Adrenal gland (tissue), 12 donors: Measurements from ENCODE around the gene ARVCF. TPM values are rescaled to one million over a fixed set of nuclear protein-coding genes. Genes with fewer than 3 reads are reported as not detected.

ENCODE experiments used
- DNase-seq, 7 donors: peaks; one replicate each; pipeline ENCODE4 v3.0.0-alpha.2; 2019 to 2020
- H3K27ac ChIP-seq, 5 donors: fragments of 200-600 bp; sonication (generic) in 4 of 5; 1 replicate in 3 of 5; 2 replicates in 2 of 5; pipeline versions ENCODE4 v1.5.1 to v1.8.0; 2016 to 2020; ENCODE audit warnings: mild to moderate bottlenecking in 1 of 5
- H3K27me3 ChIP-seq: fragments of 200-600 bp; 2 replicates; pipeline ENCODE4 v1.8.0; 2021
- H3K36me3 ChIP-seq, 2 donors: fragments of 200-600 bp; replicated peaks in 1 of 2; 1 replicate in 1 of 2; 2 replicates in 1 of 2; pipeline versions ENCODE4 v1.5.1 to v1.8.0; 2018 to 2022
- H3K4me1 ChIP-seq, 2 donors: fragments of 200-600 bp; replicated peaks in 1 of 2; 1 replicate in 1 of 2; 2 replicates in 1 of 2; pipeline versions ENCODE4 v1.5.1 to v1.8.0; 2018 to 2021
- H3K4me3 ChIP-seq, 4 donors: fragments of 200-600 bp; sonication (generic) in 3 of 4; one replicate each; pipeline ENCODE4 v1.5.1; 2016 to 2018
- H3K9me3 ChIP-seq, 3 donors: fragments of 200-600 bp; sonication (generic) in 1 of 3; replicated peaks in 1 of 3; 1 replicate in 2 of 3; 2 replicates in 1 of 3; pipeline versions ENCODE4 v1.5.1 to v1.8.0; 2016 to 2021
- CTCF ChIP-seq, 6 experiments: fragments of 450-650 bp in 4 of 6; fragments of 200-600 bp in 2 of 6; sonication (generic) in 1 of 6; IDR thresholded peaks; 1 replicate in 5 of 6; 2 replicates in 1 of 6; pipeline versions ENCODE4 v1.5.1 to v1.8.0; 2016 to 2021; ENCODE audit warnings: antibody characterized with exemption in 6 of 6, mild to moderate bottlenecking in 2 of 6, moderate library complexity in 1 of 6
- POLR2A ChIP-seq, 2 donors: fragments of 450-650 bp; IDR thresholded peaks; one replicate each; pipeline ENCODE4 v1.6.1; 2017; ENCODE audit warnings: antibody characterized with exemption in 2 of 2, mild to moderate bottlenecking in 2 of 2, moderate library complexity in 1 of 2
- WGBS, 4 donors: extraction: QIAGEN DNeasy Blood & Tissue Kit in 2 of 4; methylation state at CpG; one replicate each; pipeline versions ENCODE4 v1.1.5 to v1.1.7; 2013 to 2017; 5-methylcytosine and 5-hydroxymethylcytosine counted together
- intact Hi-C, 2 donors: fragments of 100-400 bp; cut with DNase I; formaldehyde crosslinking; loops; one replicate each; pipeline versions ENCODE4 v1.14.1 to v1.15.0; 2022 to 2023
- polyA plus RNA-seq, 3 donors: library from polyadenylated mRNA; stranded (reverse); fragments of 200-250 nt in 2 of 3; fragments of 350-450 nt in 1 of 3; fragmentation: Illumina TruSeq in 1 of 3; extraction: RNeasy Lipid Tissue Mini Kit (QIAGEN cat#74804) in 1 of 3; gene quantifications; one replicate each; pipeline ENCODE4 v1.2.3, GENCODE V29; 2013 to 2014
- total RNA-seq, 9 donors: library from RNA; depleted of rRNA in 4 of 9; stranded (reverse); fragments of >200 nt in 4 of 9; fragments of 120-200 nt in 1 of 9; fragmentation: NEBNext Ultra II Directional in 1 of 9; extraction: Animal tissue kit (Norgen Biotek cat#: 25700) in 1 of 9; gene quantifications; one replicate each; pipeline versions ENCODE4 v1.1.0 to v1.2.4, GENCODE V29; 2013 to 2023
- donor health status: healthy with polysubstance abuse.
- donor health status: Bipolar disorder and iron deficiency.
- donor health status: DM: yes; HTN: yes; CAD: no.
- donor health status: DM: no; HTN: no; CAD: no.
- donor health status: DM: no; HTN: no; CAD: no.
- donor health status: DM: yes; HTN: yes; CAD: no.

Gene ARVCF
- total and polyA plus RNA-seq, 12 donors: 1.2 to 74.8 (median 18.6) TPM

DNA sequence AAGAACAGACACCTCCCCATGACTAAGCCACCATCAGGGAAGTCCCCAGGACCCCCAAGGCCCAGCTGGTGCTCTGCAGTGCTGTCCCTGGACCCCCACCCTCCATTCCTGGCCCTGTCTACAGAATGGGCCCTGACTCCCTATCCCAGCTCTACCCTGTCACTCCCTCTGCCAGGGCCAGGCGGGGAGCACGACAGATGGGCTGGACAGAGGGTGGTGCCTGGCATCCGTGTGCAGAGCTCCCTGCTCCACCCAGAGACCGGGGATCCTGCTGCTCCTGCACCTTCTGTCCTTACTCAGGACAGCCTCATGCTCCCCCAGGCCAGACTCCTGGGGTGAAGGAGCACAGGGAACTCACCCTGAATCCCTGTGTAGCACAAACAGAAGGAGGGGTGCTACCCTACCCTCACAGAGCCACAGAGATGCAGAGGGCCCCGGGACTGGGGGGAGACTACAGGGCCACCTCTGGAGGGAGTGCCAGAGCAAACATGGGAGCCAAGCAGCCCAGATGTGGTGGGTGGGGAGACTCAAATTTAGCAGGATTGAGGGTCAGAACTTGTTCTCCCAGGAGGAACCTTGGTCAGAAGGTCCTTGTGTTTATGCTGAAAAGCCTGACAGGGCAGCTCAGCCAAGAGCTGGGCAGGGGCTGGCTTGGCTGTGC is 2.0 kb downstream of the ARVCF start:
- Histone ChIP-seq H3K4me1 (peaks cover 0 to 24% of the 10 kb centered on the region in 2 donors), H3K27me3 (no peaks in the 10 kb centered on the region), H3K36me3 (no peaks in the 10 kb centered on the region), H3K27ac (no peak overlapping the region), H3K4me3 (no peak overlapping the region), H3K9me3 (no peaks in the 10 kb centered on the region)
- TF ChIP-seq POLR2A (IDR thresholded peaks at IDR 0.05) (no peak), CTCF (IDR thresholded peaks at IDR 0.05) (no peak)
- intact Hi-C loops: loop anchor here (5.0 to 10.0 kb wide), 2 partner anchors 42 to 80 kb away; no protein-coding TSS in a partner anchor
- WGBS, 4 donors: 67 to 85% (median 81%) methylated on average over 1 to 5 of the region's 5 CpGs; no CpG with 5 or more reads in 1 of the 4 donors
- no peak for DNase-seq

DNA sequence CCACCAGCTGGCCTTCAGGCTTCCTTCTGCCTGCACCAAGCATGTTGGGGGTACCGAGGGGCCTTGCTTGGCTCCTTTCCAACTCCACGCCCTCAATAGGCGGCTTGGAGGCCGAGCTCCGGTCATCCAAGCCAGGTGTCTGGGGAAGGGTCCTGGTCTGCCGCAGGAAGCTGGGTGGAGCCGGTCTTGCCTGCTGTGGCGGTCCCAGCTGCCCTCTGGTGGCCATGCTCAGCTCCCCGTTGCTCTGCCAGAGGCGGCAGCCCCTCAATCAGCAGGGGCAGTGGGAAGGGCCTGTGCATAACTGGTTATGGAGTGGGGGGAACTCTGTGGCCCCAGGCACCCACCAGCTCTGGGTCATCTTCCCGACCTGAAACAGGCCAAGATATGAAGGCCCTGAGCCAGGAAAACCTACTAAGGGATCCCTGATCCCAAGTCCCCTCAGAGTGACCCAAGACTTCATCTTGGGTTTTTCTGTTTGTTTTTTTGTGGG is 3.2 kb downstream of the ARVCF start:
- 33 to 50% (median 39%) methylated on average over 1 to 11 of the region's 11 CpGs for WGBS, 4 donors
- no peaks in the 10 kb centered on the region for H3K36me3 ChIP-seq
- no peak overlapping the region for H3K4me3 ChIP-seq
- intact Hi-C loops: loop anchor here in 1 of 2 donors (10.0 kb wide), 1 partner anchor 81 kb away; no protein-coding TSS in a partner anchor
- TF ChIP-seq POLR2A (IDR thresholded peaks at IDR 0.05) (no peak), CTCF (IDR thresholded peaks at IDR 0.05) (peak; percentile 32 to 78 (median 59))
- no peak overlapping the region for H3K27ac ChIP-seq
- no peaks in the 10 kb centered on the region for H3K27me3 ChIP-seq
- peak in 5 of 7 donors; percentile 48 to 76 (median 54) for DNase-seq
- no peaks in the 10 kb centered on the region for H3K9me3 ChIP-seq
- H3K4me1 ChIP-seq: peaks cover 0 to 24% of the 10 kb centered on the region in 2 donors

DNA sequence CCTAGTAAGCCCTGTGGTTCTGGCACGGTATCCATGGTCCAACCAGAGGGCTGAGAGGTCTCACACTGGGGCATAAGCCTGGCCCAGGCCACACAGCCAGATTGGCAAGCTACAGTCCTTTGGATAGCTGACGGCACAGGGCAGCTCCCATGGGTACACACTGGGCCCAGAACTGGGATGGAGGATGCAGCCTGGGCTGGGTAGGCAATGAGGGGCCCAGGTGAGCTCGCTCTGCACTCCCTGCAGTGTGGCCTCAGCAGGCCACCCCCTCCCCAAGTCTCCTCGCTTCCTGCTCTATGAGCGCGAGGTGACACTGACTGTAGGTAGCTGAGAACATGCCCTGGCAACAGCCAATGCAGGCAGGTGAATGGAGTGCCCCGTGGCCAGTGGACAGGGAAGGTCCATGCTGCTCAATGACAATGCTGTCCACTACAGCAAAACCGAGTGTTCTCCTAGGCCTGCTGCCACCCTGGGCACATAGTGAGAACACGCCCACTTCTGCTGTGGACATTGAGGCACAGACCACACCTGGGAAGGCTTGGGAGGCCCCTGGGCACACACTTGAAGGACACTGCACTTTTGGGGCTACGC is 3.8 kb downstream of the ARVCF start:
- intact Hi-C loops: loop anchor here in 1 of 2 donors (10.0 kb wide), 1 partner anchor 82 kb away; no protein-coding TSS in a partner anchor

More for the DNA sequence above, 3.8 kb downstream of the ARVCF start:
- peaks cover 0 to 24% of the 10 kb centered on the region in 2 donors for H3K4me1 ChIP-seq
- no peaks in the 10 kb centered on the region for H3K27me3 ChIP-seq
- no peaks in the 10 kb centered on the region for H3K9me3 ChIP-seq
- TF ChIP-seq CTCF (IDR thresholded peaks at IDR 0.05) (no peak), POLR2A (IDR thresholded peaks at IDR 0.05) (no peak)
- no peak overlapping the region for H3K27ac ChIP-seq
- no peak for DNase-seq
- H3K36me3 ChIP-seq: no peaks in the 10 kb centered on the region
- 91 to 94% (median 93%) methylated on average over 5 to 10 of the region's 10 CpGs for WGBS, 4 donors
- H3K4me3 ChIP-seq: no peak overlapping the region
